CD4-positive, CD25-positive, alpha-beta regulatory T cell (primary cell): ENCODE results near the gene POFUT2. TPM values are rescaled to one million over a fixed set of nuclear protein-coding genes. Genes with fewer than 3 reads are reported as not detected.

Source experiments
- ATAC-seq, 2 donors: fragments of 150-1000 bp; cut with Tn5 transposase; one replicate each; pipeline ENCODE4 v1.10.0; 2021; ENCODE audit warnings: low read depth in 2 of 2, moderate number of reproducible peaks in 2 of 2, moderate library complexity in 1 of 2
- DNase-seq, 3 donors: peaks; one replicate each; pipeline versions ENCODE4 v3.0.0 to v3.0.0-alpha.2; 2012 to 2022; ENCODE audit warnings: mixed read lengths in 1 of 3
- H3K27ac ChIP-seq: one replicate; pipeline ENCODE4 v1.7.0; 2013; ENCODE audit warnings: mild to moderate bottlenecking, low read length; ENCODE audit not compliant: insufficient read depth, poor library complexity, severe bottlenecking
- H3K27me3 ChIP-seq: one replicate; pipeline ENCODE4 v1.7.0; 2013; ENCODE audit warnings: low read length; ENCODE audit not compliant: control insufficient read depth, insufficient read depth
- H3K36me3 ChIP-seq: one replicate; pipeline ENCODE4 v1.7.0; 2013; ENCODE audit warnings: mild to moderate bottlenecking, low read length, moderate library complexity; ENCODE audit not compliant: control insufficient read depth, insufficient read depth
- H3K4me1 ChIP-seq: 2 replicates; pipeline ENCODE4 v1.7.0; 2013; ENCODE audit warnings: mild to moderate bottlenecking, low read length; ENCODE audit not compliant: insufficient read depth, control insufficient read depth, poor library complexity, severe bottlenecking
- H3K4me3 ChIP-seq: one replicate; pipeline ENCODE4 v1.7.0; 2013; ENCODE audit warnings: low read depth, mild to moderate bottlenecking, low read length, moderate library complexity
- H3K9me3 ChIP-seq, 2 experiments: 1 replicate in 1 of 2; 2 replicates in 1 of 2; pipeline ENCODE4 v1.7.0; 2013; ENCODE audit warnings: low read length in 2 of 2, mild to moderate bottlenecking in 1 of 2, moderate library complexity in 1 of 2; ENCODE audit not compliant: control insufficient read depth in 2 of 2
- H3K27ac Mint-ChIP-seq, 3 donors: one replicate each; pipeline ENCODE4 v1.8.0; 2020 to 2022; ENCODE audit warnings: mild to moderate bottlenecking in 3 of 3, mixed read lengths in 3 of 3, moderate library complexity in 2 of 3
- H3K27me3 Mint-ChIP-seq: one replicate; pipeline ENCODE4 v1.8.0; 2022; ENCODE audit warnings: mild to moderate bottlenecking, mixed read lengths
- H3K36me3 Mint-ChIP-seq: one replicate; pipeline ENCODE4 v1.8.0; 2020; ENCODE audit warnings: mixed read lengths
- H3K4me1 Mint-ChIP-seq, 4 donors: one replicate each; pipeline ENCODE4 v1.8.0; 2020 to 2022; ENCODE audit warnings: mixed read lengths in 4 of 4, mild to moderate bottlenecking in 1 of 4
- H3K4me3 Mint-ChIP-seq, 4 donors: one replicate each; pipeline ENCODE4 v1.8.0; 2020 to 2022; ENCODE audit warnings: mild to moderate bottlenecking in 4 of 4, mixed read lengths in 4 of 4, moderate library complexity in 3 of 4
- H3K9me3 Mint-ChIP-seq, 7 donors: one replicate each; pipeline ENCODE4 v1.8.0; 2020 to 2022; ENCODE audit warnings: mixed read lengths in 7 of 7, mild to moderate bottlenecking in 3 of 7, moderate library complexity in 2 of 7
- polyA plus RNA-seq, 4 donors: library from polyadenylated mRNA; unstranded; fragments of 300-500 nt; fragmentation: Illumina TruSeq; gene quantifications; one replicate each; pipeline ENCODE4 v1.2.3, GENCODE V29; 2021
- total RNA-seq: library from RNA; stranded (reverse); gene quantifications from one replicate; pipeline ENCODE4 v1.2.3, GENCODE V29; 2022

POFUT2 gene
- total and polyA plus RNA-seq, 5 donors from 2014 or later = 2.6 to 55.6 (median 3.3) TPM

GRCh38 chr21:45243603-45244002 lies 44.1 kb downstream of the POFUT2 start:
- Histone ChIP-seq H3K4me3 (no peak overlapping the region), H3K27me3 (peaks cover 4% of the 10 kb centered on the region), H3K9me3 (peaks cover 6 to 8% of the 10 kb centered on the region in 2 experiments), H3K36me3 (no peaks in the 10 kb centered on the region), H3K4me1 (no peaks in the 10 kb centered on the region), H3K27ac (no peak overlapping the region)
- peaks cover 0 to 4% (median 0%) of the 10 kb centered on the region in 4 donors for H3K4me1 Mint-ChIP-seq
- no peak for ATAC-seq
- peaks cover 6% of the 10 kb centered on the region for H3K36me3 Mint-ChIP-seq
- H3K9me3 Mint-ChIP-seq = peaks cover under 1 to 17% (median 5%) of the 10 kb centered on the region in 7 donors
- H3K4me3 Mint-ChIP-seq = no peak overlapping the region
- H3K27me3 Mint-ChIP-seq = peaks cover 26% of the 10 kb centered on the region
- no peak for DNase-seq
- H3K27ac Mint-ChIP-seq = no peak overlapping the region

- Mint-ChIP-seq H3K27me3 (peaks cover 34% of the 10 kb centered on the region), H3K4me3 (no peak overlapping the region), H3K36me3 (peaks cover 6% of the 10 kb centered on the region), H3K27ac (no peak overlapping the region), H3K4me1 (no peaks in the 10 kb centered on the region), H3K9me3 (peaks cover 4 to 17% (median 5%) of the 10 kb centered on the region in 7 donors)
- H3K27me3 ChIP-seq = peaks cover 6% of the 10 kb centered on the region
- H3K36me3 ChIP-seq = no peaks in the 10 kb centered on the region
- DNase-seq (no peak), ATAC-seq (no peak)
- H3K9me3 ChIP-seq = peaks cover 6 to 8% of the 10 kb centered on the region in 2 experiments
- no peak overlapping the region for H3K4me3 ChIP-seq
- H3K4me1 ChIP-seq = no peaks in the 10 kb centered on the region
- no peak overlapping the region for H3K27ac ChIP-seq
These were observed 46.3 kb downstream of the POFUT2 start for GRCh38 chr21:45241357-45241756.

- Mint-ChIP-seq H3K4me3 (no peak overlapping the region), H3K27ac (no peak overlapping the region), H3K36me3 (peaks cover 6% of the 10 kb centered on the region), H3K4me1 (no peaks in the 10 kb centered on the region), H3K27me3 (peaks cover 42% of the 10 kb centered on the region), H3K9me3 (peaks cover 0 to 12% (median 2%) of the 10 kb centered on the region in 7 donors)
- Histone ChIP-seq H3K4me3 (no peak overlapping the region), H3K27me3 (peaks cover 3% of the 10 kb centered on the region), H3K36me3 (no peaks in the 10 kb centered on the region), H3K27ac (no peak overlapping the region), H3K4me1 (no peaks in the 10 kb centered on the region), H3K9me3 (no peaks in the 10 kb centered on the region)
- ATAC-seq (no peak), DNase-seq (no peak)
These were observed 50.3 kb downstream of the POFUT2 start for GRCh38 chr21:45237401-45237800.

- no peak for DNase-seq
- Mint-ChIP-seq H3K9me3 (peaks cover 0 to 10% (median 0%) of the 10 kb centered on the region in 7 donors), H3K27ac (no peak overlapping the region), H3K27me3 (peaks cover 41% of the 10 kb centered on the region), H3K4me1 (peaks cover 0 to 8% (median 4%) of the 10 kb centered on the region in 4 donors), H3K4me3 (no peak overlapping the region), H3K36me3 (peaks cover 6% of the 10 kb centered on the region)
- Histone ChIP-seq H3K27me3 (peaks cover 3% of the 10 kb centered on the region), H3K4me1 (no peaks in the 10 kb centered on the region), H3K36me3 (no peaks in the 10 kb centered on the region), H3K9me3 (no peaks in the 10 kb centered on the region), H3K4me3 (no peak overlapping the region), H3K27ac (no peak overlapping the region)
- ATAC-seq = no peak
These were observed 51.2 kb downstream of the POFUT2 start for GRCh38 chr21:45236481-45236880.

GRCh38 chr21:45235488-45235887 lies 52.2 kb downstream of the POFUT2 start:
- Histone ChIP-seq H3K27ac (no peak overlapping the region), H3K4me1 (no peaks in the 10 kb centered on the region), H3K9me3 (no peaks in the 10 kb centered on the region), H3K36me3 (no peaks in the 10 kb centered on the region), H3K27me3 (peaks cover 3% of the 10 kb centered on the region), H3K4me3 (no peak overlapping the region)
- Mint-ChIP-seq H3K9me3 (peaks cover 0 to 5% (median 0%) of the 10 kb centered on the region in 7 donors), H3K27ac (no peak overlapping the region), H3K27me3 (peaks cover 42% of the 10 kb centered on the region), H3K4me3 (no peak overlapping the region), H3K36me3 (no peaks in the 10 kb centered on the region), H3K4me1 (peaks cover 0 to 8% (median 4%) of the 10 kb centered on the region in 4 donors)
- ATAC-seq (no peak), DNase-seq (no peak)

GRCh38 chr21:45234965-45235364 lies 52.7 kb downstream of the POFUT2 start:
- Histone ChIP-seq H3K4me1 (no peaks in the 10 kb centered on the region), H3K9me3 (no peaks in the 10 kb centered on the region), H3K4me3 (no peak overlapping the region), H3K27ac (no peak overlapping the region), H3K27me3 (peaks cover 3% of the 10 kb centered on the region), H3K36me3 (no peaks in the 10 kb centered on the region)
- Mint-ChIP-seq H3K27me3 (peaks cover 42% of the 10 kb centered on the region), H3K9me3 (peaks cover 0 to 4% (median 0%) of the 10 kb centered on the region in 7 donors), H3K4me1 (peaks cover 0 to 8% (median 4%) of the 10 kb centered on the region in 4 donors), H3K4me3 (no peak overlapping the region), H3K36me3 (no peaks in the 10 kb centered on the region), H3K27ac (no peak overlapping the region)
- ATAC-seq (no peak), DNase-seq (no peak)

GRCh38 chr21:45234127-45234526 lies 53.6 kb downstream of the POFUT2 start:
- peaks cover 0 to 4% (median 0%) of the 10 kb centered on the region in 7 donors for H3K9me3 Mint-ChIP-seq
- Histone ChIP-seq H3K27ac (no peak overlapping the region), H3K27me3 (peaks cover 3% of the 10 kb centered on the region), H3K36me3 (no peaks in the 10 kb centered on the region), H3K9me3 (no peaks in the 10 kb centered on the region), H3K4me1 (no peaks in the 10 kb centered on the region), H3K4me3 (no peak overlapping the region)
- peaks cover 0 to 11% (median 5%) of the 10 kb centered on the region in 4 donors for H3K4me1 Mint-ChIP-seq
- H3K27ac Mint-ChIP-seq = no peak overlapping the region
- peak overlapping the region in 1 of 4 donors; percentile 88 for H3K4me3 Mint-ChIP-seq
- no peaks in the 10 kb centered on the region for H3K36me3 Mint-ChIP-seq
- DNase-seq = no peak
- peaks cover 37% of the 10 kb centered on the region for H3K27me3 Mint-ChIP-seq
- ATAC-seq = no peak

GRCh38 chr21:45231705-45232104 lies 56.0 kb downstream of the POFUT2 start:
- Histone ChIP-seq H3K4me3 (no peak overlapping the region), H3K36me3 (no peaks in the 10 kb centered on the region), H3K4me1 (peaks cover 5% of the 10 kb centered on the region), H3K27ac (no peak overlapping the region), H3K27me3 (peaks cover 1% of the 10 kb centered on the region), H3K9me3 (no peaks in the 10 kb centered on the region)
- no peak overlapping the region for H3K27ac Mint-ChIP-seq
- H3K27me3 Mint-ChIP-seq = peaks cover 36% of the 10 kb centered on the region
- H3K36me3 Mint-ChIP-seq = no peaks in the 10 kb centered on the region
- peaks cover 0 to 2% (median 0%) of the 10 kb centered on the region in 7 donors for H3K9me3 Mint-ChIP-seq
- H3K4me1 Mint-ChIP-seq = peaks cover 4 to 32% (median 12%) of the 10 kb centered on the region in 4 donors
- ATAC-seq (no peak), DNase-seq (no peak)
- H3K4me3 Mint-ChIP-seq = no peak overlapping the region
